Measurements from ENCODE around the gene ZSCAN1.

Gene ZSCAN1

GRCh38 chr19:58097349-58097748 is 63.5 kb downstream of the ZSCAN1 start:
- no peak for DNase-seq (ENCODE audit: low read depth)
- no peak for TF ChIP-seq CTCF (IDR thresholded peaks at IDR 0.05; ENCODE audit: control insufficient read depth, insufficient read depth, low read depth, low read length, missing control alignments)
- peak overlapping the region; percentile 85 for H3K4me3 ChIP-seq (ENCODE audit: control insufficient read depth, low read depth, low read length)

GRCh38 chr19:58097781-58098681 is 64.2 kb downstream of the ZSCAN1 start, which contains the start of gene ZSCAN18:
Gene ZSCAN18, minus strand, starts transcription at chr19:58098231. Its CDS starts 7,964 bp downstream, at chr19:58090267.
- peak within 1 kb of the TSS; percentile 85 for H3K4me3 ChIP-seq (ENCODE audit: control insufficient read depth, low read depth, low read length)
- no peak for TF ChIP-seq CTCF (IDR thresholded peaks at IDR 0.05; ENCODE audit: control insufficient read depth, insufficient read depth, low read depth, low read length, missing control alignments)
- DNase-seq (ENCODE audit: low read depth), result peak; percentile 64

- TF ChIP-seq CTCF (IDR thresholded peaks at IDR 0.05; ENCODE audit: control insufficient read depth, insufficient read depth, low read depth, low read length, missing control alignments), result no peak
- peak overlapping the region; percentile 47 for H3K4me3 ChIP-seq (ENCODE audit: control insufficient read depth, low read depth, low read length)
- no peak for DNase-seq (ENCODE audit: low read depth)
Measured at GRCh38 chr19:58098682-58098998, 64.8 kb downstream of the ZSCAN1 start.

Measured in AG09309 (cell line).